ENCODE results near the gene MROH8.

The MROH8 gene

GRCh38 chr20:37178839-37179682, at the start of gene MROH8, which contains the start of gene RPN2:
MROH8 (minus strand) TSS chr20:37179548.
RPN2 (plus strand) TSS chr20:37179330; CDS start chr20:37179357, 27 bp downstream.
- DNase-seq = peak; percentile 94 to 95

- no peak for DNase-seq
Measured at GRCh38 chr20:37228656-37229055, 49.3 kb upstream of the MROH8 start.

GRCh38 chr20:37228082-37228481, 48.7 kb upstream of the MROH8 start:
- no peak for DNase-seq

- no peak for DNase-seq
Measured at GRCh38 chr20:37226889-37227288, 47.5 kb upstream of the MROH8 start.

GRCh38 chr20:37225146-37225545, 45.8 kb upstream of the MROH8 start:
- DNase-seq = no peak

GRCh38 chr20:37223053-37223452, 43.7 kb upstream of the MROH8 start:
- DNase-seq = peak; percentile 20 to 45

- DNase-seq = no peak
Measured at GRCh38 chr20:37222086-37222485, 42.7 kb upstream of the MROH8 start.

- no peak for DNase-seq
Measured at GRCh38 chr20:37220731-37221130, 41.4 kb upstream of the MROH8 start.

- DNase-seq = no peak
Measured at GRCh38 chr20:37219751-37220668, 40.7 kb upstream of the MROH8 start.

GRCh38 chr20:37218976-37219375, 39.6 kb upstream of the MROH8 start:
- DNase-seq = no peak

- no peak for DNase-seq
Measured at GRCh38 chr20:37218441-37218840, 39.1 kb upstream of the MROH8 start.

GRCh38 chr20:37209661-37210314, 30.4 kb upstream of the MROH8 start:
- no peak for DNase-seq

GRCh38 chr20:37209193-37209592, 29.8 kb upstream of the MROH8 start:
- DNase-seq = no peak

- no peak for DNase-seq
Measured at GRCh38 chr20:37207171-37207570, 27.8 kb upstream of the MROH8 start.

GRCh38 chr20:37205794-37206193, 26.4 kb upstream of the MROH8 start:
- no peak for DNase-seq

- no peak for DNase-seq
Measured at GRCh38 chr20:37205130-37205529, 25.8 kb upstream of the MROH8 start.

- no peak for DNase-seq
Measured at GRCh38 chr20:37204056-37204455, 24.7 kb upstream of the MROH8 start.

GRCh38 chr20:37202267-37202943, 23.1 kb upstream of the MROH8 start:
- peak; percentile 14 to 38 for DNase-seq

GRCh38 chr20:37201827-37202162, 22.4 kb upstream of the MROH8 start:
- DNase-seq = no peak

- no peak for DNase-seq
Measured at GRCh38 chr20:37200926-37201826, 21.8 kb upstream of the MROH8 start.

- no peak for DNase-seq
Measured at GRCh38 chr20:37200376-37200775, 21.0 kb upstream of the MROH8 start.

All from CD4-positive, alpha-beta T cell treated with Interleukin-4 for 1 hour (primary cell).